HEK293T (cell line): ENCODE data around the gene DGKA.

Source experiments
- ARNT ChIP-seq: fragments of 450-650 bp; IDR thresholded peaks from 2 replicates; pipeline ENCODE4 v1.6.1; 2017; ENCODE audit warnings: mild to moderate bottlenecking
- BHLHE40 ChIP-seq: fragments of 450-650 bp; IDR thresholded peaks from 2 replicates; pipeline ENCODE4 v1.6.1; 2016; ENCODE audit warnings: mild to moderate bottlenecking, moderate library complexity, borderline replicate concordance
- ELF4 ChIP-seq: fragments of 450-650 bp; IDR thresholded peaks from 2 replicates; pipeline ENCODE4 v1.6.1; 2017; ENCODE audit warnings: antibody characterized with exemption
- FOXA1 ChIP-seq: fragments of 450-650 bp; IDR thresholded peaks from 2 replicates; pipeline ENCODE4 v1.6.1; 2016; ENCODE audit warnings: mild to moderate bottlenecking
- FOXK2 ChIP-seq: fragments of 450-650 bp; IDR thresholded peaks from 2 replicates; pipeline ENCODE4 v1.6.1; 2016; ENCODE audit warnings: mild to moderate bottlenecking
- FOXM1 ChIP-seq: fragments of 450-650 bp; IDR thresholded peaks from 2 replicates; pipeline ENCODE4 v1.6.1; 2017; ENCODE audit warnings: mild to moderate bottlenecking, borderline replicate concordance
- HDGF ChIP-seq: fragments of 450-650 bp; IDR thresholded peaks from 2 replicates; pipeline ENCODE4 v1.6.1; 2017; ENCODE audit warnings: antibody characterized with exemption, borderline replicate concordance
- L3MBTL2 ChIP-seq: fragments of 450-650 bp; conservative IDR thresholded peaks from 2 replicates; pipeline ENCODE4 v1.6.1; 2016; ENCODE audit warnings: mild to moderate bottlenecking
- SP1 ChIP-seq: fragments of 450-650 bp; IDR thresholded peaks from 2 replicates; pipeline ENCODE4 v1.6.1; 2017
- SUZ12 ChIP-seq: fragments of 450-650 bp; IDR thresholded peaks from 2 replicates; pipeline ENCODE4 v1.6.1; 2016; ENCODE audit warnings: mild to moderate bottlenecking
- TARDBP ChIP-seq: fragments of 450-650 bp; IDR thresholded peaks from 2 replicates; pipeline ENCODE4 v1.6.1; 2016
- ZNF384 ChIP-seq: fragments of 450-650 bp; IDR thresholded peaks from 2 replicates; pipeline ENCODE4 v1.6.1; 2016
- TF ChIP-seq, protein P1 (sequence below): fragments of 450-650 bp; IDR thresholded peaks from 2 replicates; pipeline ENCODE4 v1.6.1; 2016

DNA sequence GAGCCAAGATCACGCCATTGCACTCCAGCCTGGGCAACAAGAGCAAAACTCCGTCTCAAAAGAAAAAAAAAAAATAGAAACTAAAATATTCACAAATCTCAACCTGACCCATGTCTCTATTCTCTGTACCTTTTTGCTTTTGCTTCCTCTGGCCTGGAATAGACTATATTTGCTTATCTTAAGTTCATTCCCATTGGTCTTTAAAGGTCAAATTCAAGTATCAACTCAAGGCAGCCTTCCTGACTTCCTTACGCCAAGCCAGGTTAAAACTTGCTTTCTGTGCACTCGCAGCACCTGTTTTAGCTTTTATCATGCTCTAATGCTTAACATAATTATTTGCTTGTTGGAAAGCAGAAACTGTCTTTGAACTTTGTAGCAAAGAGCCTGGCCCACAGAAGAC, 18.1 kb upstream of the DGKA start:
- TF ChIP-seq ARNT (no peak), SP1 (no peak), ZNF384 (no peak), HDGF (no peak), BHLHE40 (no peak), TARDBP (no peak), FOXK2 (no peak), FOXM1 (no peak), L3MBTL2 (no peak), ELF4 (no peak), SUZ12 (no peak), FOXA1 (no peak)
- TF ChIP-seq, protein P1, sequence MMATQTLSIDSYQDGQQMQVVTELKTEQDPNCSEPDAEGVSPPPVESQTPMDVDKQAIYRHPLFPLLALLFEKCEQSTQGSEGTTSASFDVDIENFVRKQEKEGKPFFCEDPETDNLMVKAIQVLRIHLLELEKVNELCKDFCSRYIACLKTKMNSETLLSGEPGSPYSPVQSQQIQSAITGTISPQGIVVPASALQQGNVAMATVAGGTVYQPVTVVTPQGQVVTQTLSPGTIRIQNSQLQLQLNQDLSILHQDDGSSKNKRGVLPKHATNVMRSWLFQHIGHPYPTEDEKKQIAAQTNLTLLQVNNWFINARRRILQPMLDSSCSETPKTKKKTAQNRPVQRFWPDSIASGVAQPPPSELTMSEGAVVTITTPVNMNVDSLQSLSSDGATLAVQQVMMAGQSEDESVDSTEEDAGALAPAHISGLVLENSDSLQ, result no peak
